Nasal cavity respiratory epithelium epithelial cell of viscerocranial mucosa (primary cell): ENCODE results near the gene WFDC11. TPM values are rescaled to one million over a fixed set of nuclear protein-coding genes. Genes with fewer than 3 reads are reported as not detected.

ENCODE experiments used
- total RNA-seq: library from RNA; depleted of rRNA; stranded (reverse); fragments of >200 nt; gene quantifications from 2 replicates; pipeline ENCODE4 v1.2.3, GENCODE V29; 2014

The WFDC11 gene
- total RNA-seq, result not detected in 2 replicates

GRCh38 chr20:45670139-45670538 lies at the start of gene WFDC11:
Gene WFDC11 (minus strand): TSS chr20:45670239. CDS start chr20:45650600, 19,639 bp downstream.

GRCh38 chr20:45704969-45705637 lies 35.1 kb upstream of the WFDC11 start, which contains the start of gene WFDC10B:
Gene WFDC10B (minus strand): TSS chr20:45705019. CDS start chr20:45685992, 19,027 bp downstream.

GRCh38 chr20:45701873-45702272 lies 31.8 kb upstream of the WFDC11 start, which contains the start of gene WFDC13:
Gene WFDC13 (plus strand): TSS chr20:45702038. CDS start chr20:45702124, 86 bp downstream.

GRCh38 chr20:45631184-45631583 lies 38.9 kb downstream of the WFDC11 start, which contains the start of gene WFDC9:
Gene WFDC9 (minus strand): TSS chr20:45631284. CDS start chr20:45610181, 21,103 bp downstream.

GRCh38 chr20:45629496-45630100 lies 40.4 kb downstream of the WFDC11 start, which contains the start of gene WFDC10A:
Gene WFDC10A (plus strand): TSS chr20:45629739. CDS start chr20:45629814, 75 bp downstream.

Other genes starting within 250 kb of the WFDC11 start
- gene WFDC2, start 200.5 kb downstream of the WFDC11 start, total RNA-seq, result 12.0 TPM in 1 of 2 replicates, not detected in the other
- gene SPINT3, start 154.6 kb downstream of the WFDC11 start, total RNA-seq, result not detected in 2 replicates
- not detected in 2 replicates for gene WFDC6, start 130.8 kb downstream of the WFDC11 start, total RNA-seq
- not detected in 2 replicates for gene EPPIN, start 122.8 kb downstream of the WFDC11 start, total RNA-seq
- gene WFDC8, start 91.0 kb downstream of the WFDC11 start, total RNA-seq, result not detected in 2 replicates
- not detected in 2 replicates for gene WFDC10A, start 40.5 kb downstream of the WFDC11 start, total RNA-seq
- gene WFDC9, start 39.0 kb downstream of the WFDC11 start, total RNA-seq, result not detected in 2 replicates
- not detected in 2 replicates for gene WFDC13, start 31.8 kb upstream of the WFDC11 start, total RNA-seq
- not detected in 2 replicates for gene WFDC10B, start 34.8 kb upstream of the WFDC11 start, total RNA-seq
- not detected in 2 replicates for gene SPINT4, start 52.1 kb upstream of the WFDC11 start, total RNA-seq
- 0.43 TPM in 1 of 2 replicates, not detected in the other for gene WFDC3, start 121.6 kb upstream of the WFDC11 start, total RNA-seq
- 14.9 and 16.1 TPM in 2 replicates for gene DNTTIP1, start 121.7 kb upstream of the WFDC11 start, total RNA-seq
- 0.34 TPM in 1 of 2 replicates, not detected in the other for gene UBE2C, start 142.4 kb upstream of the WFDC11 start, total RNA-seq
- gene TNNC2, start 157.1 kb upstream of the WFDC11 start, total RNA-seq, result not detected in 2 replicates
- gene SNX21, start 163.6 kb upstream of the WFDC11 start, total RNA-seq, result 12.3 and 13.1 TPM in 2 replicates
- gene ACOT8, start 187.2 kb upstream of the WFDC11 start, total RNA-seq, result 23.9 and 29.3 TPM in 2 replicates
- 3.1 and 4.6 TPM in 2 replicates for gene ZSWIM3, start 187.4 kb upstream of the WFDC11 start, total RNA-seq
- 3.8 and 5.2 TPM in 2 replicates for gene ZSWIM1, start 211.0 kb upstream of the WFDC11 start, total RNA-seq
- 0.34 and 1.00 TPM in 2 replicates for gene SPATA25, start 217.4 kb upstream of the WFDC11 start, total RNA-seq
- gene NEURL2, start 221.0 kb upstream of the WFDC11 start, total RNA-seq, result 1.7 and 1.9 TPM in 2 replicates
- 18.8 and 72.7 TPM in 2 replicates for gene CTSA, start 221.1 kb upstream of the WFDC11 start, total RNA-seq
- gene PLTP, start 241.9 kb upstream of the WFDC11 start, total RNA-seq, result 31.8 and 117 TPM in 2 replicates